ENCODE data around the gene CD80.

The CD80 gene

DNA sequence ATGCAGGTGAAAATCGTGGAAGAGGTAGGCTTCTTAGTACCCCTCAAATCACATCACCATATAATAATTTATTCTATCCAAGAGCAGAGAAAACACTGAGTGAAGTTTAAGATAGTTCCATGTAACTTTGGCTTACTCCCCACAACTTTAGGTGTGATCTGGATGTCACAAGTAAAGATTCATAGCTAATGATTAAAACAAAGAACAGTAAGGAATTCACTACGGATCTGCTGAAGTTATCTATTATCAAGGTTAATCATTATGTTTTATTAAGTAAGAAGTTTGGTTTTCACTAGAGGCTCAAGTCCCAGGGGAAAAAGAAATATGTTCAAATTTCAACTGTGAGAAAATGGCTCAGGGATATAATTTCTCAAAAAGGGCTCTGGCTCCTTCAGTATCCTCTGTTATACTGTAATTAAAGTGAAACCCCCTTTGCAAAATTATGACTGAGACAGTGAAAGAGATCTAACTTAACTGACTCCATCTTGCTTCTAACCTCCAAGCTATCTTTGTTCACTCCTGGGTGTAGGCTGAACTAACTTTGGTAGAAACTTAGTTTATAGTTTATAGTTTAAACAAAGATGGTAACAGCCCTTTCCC, 17.1 kb downstream of the CD80 start:
- no peak for DNase-seq

DNA sequence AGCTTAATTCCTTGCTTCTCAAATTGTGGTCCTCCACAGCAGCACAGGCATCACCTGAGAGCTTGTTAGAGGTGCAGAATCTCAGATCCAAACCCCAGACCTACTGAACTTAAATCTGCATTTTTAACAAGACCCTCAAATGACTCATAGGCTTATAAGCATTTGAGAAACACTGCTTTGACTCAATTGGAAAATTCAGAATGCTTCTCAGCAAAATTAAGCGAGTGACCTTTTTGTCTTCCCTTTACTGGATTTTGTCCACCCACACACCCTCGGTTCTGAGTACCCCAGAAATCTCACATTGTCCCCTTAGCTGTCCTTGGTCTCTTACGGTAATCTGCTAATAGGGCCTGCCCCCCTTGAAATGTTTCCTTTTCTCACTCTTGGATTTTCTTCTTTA, 17.9 kb downstream of the CD80 start:
- DNase-seq, result no peak

DNA sequence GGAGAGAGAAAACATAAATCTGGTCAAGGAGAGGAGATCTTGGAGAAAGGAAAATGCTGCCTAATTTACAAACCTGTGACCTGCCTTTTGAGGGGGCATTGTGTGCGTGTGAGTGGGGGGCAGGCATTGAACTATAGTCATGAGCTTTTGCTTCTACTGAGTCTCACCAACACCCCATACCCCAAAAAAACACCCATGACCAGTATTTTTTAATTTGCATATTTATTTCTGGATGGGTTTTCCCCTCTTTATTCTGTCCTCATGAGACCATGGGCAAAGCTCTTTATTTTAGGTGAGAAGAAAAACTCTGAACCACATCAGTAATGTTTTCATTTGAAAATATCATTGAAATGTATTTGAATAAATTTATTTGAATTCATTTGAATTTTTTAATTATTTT, 20.6 kb downstream of the CD80 start:
- no peak for DNase-seq

DNA sequence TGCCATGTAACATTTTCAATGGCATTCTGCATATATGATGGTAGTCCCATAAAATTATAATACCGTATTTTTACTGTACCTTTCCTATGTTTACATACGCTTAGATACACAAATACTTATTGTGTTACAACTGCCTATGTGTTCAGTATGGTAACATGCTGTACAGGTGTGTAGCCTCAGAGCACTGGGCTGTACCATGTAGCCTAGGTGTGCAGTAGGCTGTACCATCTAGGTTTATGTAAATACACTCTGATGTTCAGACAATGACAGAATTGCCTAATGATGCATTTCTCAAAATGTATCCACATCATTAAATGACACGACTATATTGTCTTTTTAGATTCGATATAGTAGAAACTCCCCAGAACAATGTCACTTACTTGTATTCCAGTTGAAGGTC, 22.7 kb downstream of the CD80 start:
- DNase-seq, result no peak

DNA sequence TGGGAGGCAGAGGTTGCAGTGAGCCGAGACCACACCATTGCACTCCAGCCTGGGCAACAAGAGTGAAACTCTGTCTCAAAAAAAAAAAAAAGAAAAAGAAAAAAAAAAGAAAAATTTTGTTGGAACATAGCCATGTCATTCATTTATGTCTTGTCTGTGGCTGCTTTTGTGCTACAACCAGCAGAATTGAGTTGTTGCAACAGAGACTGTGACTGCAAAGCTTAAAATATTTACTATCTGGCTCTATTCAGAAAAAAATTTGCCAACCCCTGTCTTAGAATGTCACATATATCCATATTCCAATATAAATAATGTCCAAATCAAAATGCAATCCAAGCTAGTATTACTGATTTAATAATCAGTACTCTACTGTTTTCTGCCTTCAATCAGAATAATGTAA, 25.1 kb downstream of the CD80 start:
- no peak for DNase-seq

DNA sequence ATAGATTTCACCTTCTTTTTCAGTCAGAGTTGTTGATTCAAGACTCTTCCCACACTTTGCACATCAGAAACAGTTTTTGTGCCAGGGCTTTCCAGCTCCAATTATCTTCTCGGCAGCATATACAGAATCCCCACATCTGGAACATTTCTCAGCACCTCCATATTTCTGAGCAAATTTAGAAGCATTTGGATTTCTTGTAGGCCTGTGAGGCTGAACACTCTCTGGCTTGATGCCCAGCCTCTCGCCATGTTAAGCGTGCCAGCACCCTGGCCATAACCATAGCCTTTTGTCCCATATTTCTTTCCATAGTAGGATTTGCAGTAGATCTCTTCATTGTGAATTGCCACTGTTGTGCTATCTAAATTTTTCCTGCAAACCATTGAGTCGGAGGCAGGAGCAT, 28.3 kb downstream of the CD80 start:
- no peak for DNase-seq

DNA sequence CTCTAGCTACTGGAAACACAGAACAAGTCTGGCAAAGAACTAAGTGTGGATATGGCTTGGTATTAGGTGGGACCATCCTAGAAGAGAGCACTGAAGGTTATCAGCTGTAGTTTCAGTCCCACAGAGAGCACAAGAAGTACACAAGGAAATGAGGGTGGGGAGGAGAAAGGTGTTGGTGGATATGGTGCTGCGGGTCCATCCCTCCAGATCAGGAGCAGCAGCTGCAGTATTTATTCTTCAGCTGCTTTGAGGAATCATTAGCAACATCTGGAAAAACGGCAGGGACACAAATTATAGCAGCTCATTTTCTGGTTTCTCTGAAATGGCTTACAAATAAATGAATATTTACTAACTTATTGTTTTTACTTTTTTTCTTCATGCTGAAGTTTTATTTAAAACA, 29.0 kb downstream of the CD80 start:
- no peak for DNase-seq

DNA sequence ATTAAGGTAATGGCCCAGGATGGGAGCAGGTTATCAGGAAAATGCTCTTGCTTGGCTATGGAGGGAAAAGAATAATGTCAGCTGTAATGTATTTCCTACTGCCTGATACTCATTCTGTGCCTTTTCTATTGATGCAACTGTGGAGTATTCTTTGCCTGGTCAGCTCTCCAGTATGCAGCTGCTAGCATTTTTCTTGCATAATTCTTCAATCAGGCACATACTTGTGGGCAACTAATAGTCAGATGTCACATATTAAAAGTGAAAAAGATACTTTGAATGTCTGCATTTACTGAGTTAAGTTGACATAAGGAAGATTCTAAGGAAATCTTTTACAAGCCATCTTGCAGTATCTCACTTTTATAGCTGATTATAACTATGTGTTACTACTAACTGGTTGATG, 29.5 kb downstream of the CD80 start:
- DNase-seq, result no peak

DNA sequence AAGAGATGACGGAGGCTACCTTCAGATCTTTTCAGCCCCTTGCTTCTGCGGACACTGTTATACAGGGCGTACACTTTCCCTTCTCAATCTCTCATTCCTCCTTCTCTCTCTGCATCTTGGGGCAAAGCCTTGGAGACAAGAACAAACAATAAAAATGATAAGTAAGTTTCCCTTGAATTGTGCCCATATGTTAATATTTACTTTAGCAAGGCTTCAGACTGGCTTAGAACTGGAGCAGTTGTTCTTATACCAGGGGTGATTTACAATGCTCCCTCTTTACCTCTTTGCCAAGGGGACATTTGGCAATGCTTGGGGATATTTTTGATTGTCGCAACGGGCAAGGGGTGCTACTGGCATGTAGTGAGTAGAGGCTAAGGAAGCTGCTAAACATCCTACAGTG, 31.7 kb downstream of the CD80 start:
- DNase-seq, result no peak

GRCh38 chr3:119524931-119525662, 34.3 kb downstream of the CD80 start:
- DNase-seq, result no peak

GRCh38 chr3:119518026-119518425, 41.4 kb downstream of the CD80 start:
- no peak for DNase-seq

DNA sequence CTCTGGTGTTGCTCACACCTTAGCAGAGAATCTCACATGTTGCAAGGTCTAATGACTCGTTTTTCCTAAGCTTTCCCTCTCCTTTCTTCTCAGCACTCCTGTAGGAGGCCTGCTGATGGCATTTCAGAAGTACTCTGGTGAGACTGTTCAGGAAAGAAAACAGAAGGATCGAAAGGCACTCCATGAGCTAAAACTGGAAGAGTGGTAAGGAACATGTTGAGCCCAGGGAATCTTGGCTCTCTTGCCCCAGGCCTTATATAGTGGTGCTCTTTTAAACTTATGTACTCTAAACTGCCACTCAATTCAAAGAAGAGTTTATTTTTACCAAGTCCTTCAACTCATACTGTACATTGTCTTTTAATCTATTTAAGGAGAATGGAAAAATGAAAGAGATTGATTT, 42.3 kb downstream of the CD80 start:
- DNase-seq, result no peak

GRCh38 chr3:119514637-119515036, 44.8 kb downstream of the CD80 start:
- no peak for DNase-seq

GRCh38 chr3:119510690-119511089, 48.7 kb downstream of the CD80 start:
- no peak for DNase-seq

- no peak for DNase-seq
Observed at GRCh38 chr3:119508172-119508845, 51.1 kb downstream of the CD80 start.

DNA sequence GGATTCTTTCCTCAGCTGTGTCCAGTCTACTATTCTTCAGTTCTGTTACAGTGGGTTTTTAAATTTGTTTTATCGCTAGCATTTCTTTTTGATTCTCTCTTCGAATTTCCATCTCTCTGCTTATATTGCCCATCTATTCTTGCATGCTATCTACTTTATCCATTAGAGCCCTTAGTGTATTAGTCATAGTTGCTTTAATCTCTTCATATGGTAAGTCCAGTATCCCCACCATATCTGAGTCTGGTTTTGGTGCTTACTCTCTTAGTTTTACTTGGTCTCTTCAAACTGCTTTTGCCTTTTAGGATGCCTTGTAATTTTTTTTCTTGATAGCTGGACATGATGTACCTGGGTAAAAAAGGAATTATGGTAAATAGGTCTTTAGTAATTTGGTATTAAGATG, 52.0 kb downstream of the CD80 start:
- no peak for DNase-seq

DNA sequence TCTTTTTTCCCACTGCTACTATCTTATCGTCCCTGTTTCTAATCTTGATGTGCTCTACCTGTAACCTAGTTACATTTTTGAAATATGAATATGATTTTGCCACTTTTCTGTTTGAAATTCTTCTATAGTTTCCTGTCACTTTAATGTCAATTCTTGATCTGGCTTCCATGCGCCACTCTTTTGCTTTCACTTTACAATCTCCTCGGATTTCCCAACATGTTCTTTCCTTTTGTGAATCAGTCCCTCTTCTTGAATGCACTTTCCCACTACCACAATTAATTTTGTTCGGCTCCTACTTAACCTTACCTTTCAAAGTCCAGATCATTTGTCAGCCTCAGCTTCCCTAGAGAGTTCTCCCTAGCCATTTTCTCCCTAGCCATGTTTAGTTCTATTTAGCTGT, 52.8 kb downstream of the CD80 start:
- DNase-seq, result no peak

DNA sequence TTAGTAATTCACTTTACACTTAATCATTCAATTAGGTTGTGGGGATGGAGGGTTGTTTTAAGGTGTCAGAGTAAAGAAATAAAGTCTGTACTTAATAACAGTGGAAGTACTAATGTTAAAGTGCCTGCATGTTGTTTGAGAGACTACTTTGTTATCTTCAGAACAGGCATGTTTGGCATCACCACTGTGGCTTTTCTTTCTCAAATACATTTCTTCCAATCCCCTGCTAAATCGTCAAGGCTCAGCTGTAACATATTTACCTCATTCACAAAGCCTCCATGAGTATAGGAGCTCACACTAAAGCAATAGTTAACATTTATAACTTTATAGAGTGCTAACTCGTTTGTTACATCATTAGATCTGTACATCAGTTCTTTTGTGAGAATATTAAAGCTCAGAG, 58.5 kb downstream of the CD80 start:
- no peak for DNase-seq

DNA sequence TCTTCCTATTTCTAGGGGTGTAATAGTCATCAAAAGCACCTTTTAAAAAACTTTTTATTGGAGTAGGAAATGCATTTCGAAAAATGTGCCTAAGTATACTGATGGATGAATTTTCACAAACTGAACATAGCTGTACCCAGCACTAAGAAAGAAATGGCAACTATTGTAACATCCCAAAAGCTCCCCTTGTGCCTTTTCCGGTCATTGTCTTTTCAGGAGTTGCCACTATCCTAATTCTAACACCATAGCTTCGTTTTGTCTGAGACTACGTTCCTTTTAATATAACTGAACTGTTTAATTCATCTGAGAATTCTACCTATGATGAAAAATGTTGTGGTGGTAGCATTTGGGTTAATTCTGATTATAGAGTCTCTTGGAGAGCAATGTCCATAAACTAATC, 59.1 kb downstream of the CD80 start:
- DNase-seq, result no peak

DNA sequence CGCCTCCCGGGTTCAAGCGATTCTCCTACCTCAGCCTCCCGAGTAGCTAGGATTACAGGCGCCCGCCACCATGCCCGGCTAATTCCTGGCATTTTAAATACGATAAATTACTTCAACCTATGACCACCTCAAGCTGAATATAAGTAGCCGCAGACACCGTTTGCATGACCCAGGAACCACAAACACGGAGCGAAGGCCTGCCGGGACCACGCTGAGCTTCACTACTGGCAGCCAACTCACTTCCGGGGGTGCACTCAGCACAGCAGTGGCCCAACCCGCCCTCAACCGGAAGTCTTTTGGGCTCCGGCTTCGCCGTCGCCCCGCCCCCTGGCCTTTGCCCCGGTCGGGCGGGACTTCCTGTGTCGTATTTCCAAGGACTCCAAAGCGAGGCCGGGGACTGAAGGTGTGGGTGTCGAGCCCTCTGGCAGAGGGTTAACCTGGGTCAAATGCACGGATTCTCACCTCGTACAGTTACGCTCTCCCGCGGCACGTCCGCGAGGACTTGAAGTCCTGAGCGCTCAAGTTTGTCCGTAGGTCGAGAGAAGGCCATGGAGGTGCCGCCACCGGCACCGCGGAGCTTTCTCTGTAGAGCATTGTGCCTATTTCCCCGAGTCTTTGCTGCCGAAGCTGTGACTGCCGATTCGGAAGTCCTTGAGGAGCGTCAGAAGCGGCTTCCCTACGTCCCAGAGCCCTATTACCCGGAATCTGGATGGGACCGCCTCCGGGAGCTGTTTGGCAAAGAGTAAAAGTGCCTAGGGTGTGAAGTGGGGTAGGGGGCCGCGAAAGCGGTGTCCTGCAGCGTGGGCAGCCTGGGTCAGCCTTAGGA, 61.0 kb downstream of the CD80 start, which contains the start of gene TIMMDC1:
TSS of gene TIMMDC1 (plus strand) at position 362 of the 826 bp plus-strand sequence. CDS start at position 549, 187 bp downstream.
- DNase-seq, result peak; percentile 100

DNA sequence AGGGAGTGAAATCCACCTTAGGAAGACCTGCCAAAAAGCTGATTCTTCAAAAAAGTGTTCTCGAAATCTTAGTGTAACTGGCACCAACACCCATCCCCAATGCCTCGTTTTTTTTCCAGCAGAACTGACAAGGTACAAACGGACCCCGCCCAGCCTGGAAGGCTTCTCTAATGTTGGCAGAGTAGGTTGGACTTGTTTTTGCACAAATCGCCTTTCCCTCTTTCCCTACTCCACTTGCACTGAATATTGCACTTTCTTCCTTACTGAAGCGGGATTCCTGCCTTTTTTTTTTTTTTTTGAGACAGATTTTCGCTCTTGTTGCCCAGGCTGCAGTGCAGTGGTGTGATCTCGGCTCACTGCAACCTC, 61.6 kb downstream of the CD80 start:
- DNase-seq, result no peak

DNA sequence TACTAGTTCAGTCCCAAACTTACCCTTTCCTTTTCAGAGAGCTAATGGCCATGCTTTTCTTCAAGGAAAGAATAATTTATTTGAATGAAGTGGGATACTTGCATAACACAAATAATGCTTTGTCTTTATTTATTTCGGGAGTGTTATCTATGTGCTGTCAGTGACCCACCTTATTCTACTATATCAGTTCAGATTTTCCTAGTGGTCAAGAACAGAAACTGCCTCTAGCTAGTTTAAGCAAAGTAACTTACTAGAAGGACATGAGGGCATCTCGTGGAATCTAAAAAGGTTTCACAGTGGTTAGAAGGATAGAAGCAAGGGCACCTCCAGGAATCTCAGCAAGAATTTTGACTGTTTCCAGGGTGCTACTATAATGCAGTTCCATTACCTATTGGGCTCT, 64.8 kb downstream of the CD80 start:
- no peak for DNase-seq

DNA sequence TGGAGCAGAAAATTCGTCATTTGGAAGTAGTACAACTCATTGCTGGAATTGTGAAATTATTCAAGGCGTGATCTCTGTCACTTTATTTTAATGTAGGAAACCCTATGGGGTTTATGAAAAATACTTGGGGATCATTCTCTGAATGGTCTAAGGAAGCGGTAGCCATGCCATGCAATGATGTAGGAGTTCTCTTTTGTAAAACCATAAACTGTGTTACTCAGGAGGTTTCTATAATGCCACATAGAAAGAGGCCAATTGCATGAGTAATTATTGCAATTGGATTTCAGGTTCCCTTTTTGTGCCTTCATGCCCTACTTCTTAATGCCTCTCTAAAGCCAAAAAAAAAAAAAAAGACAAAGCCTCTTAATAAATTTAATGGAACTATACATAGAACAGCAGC, 66.6 kb downstream of the CD80 start:
- DNase-seq, result no peak

GRCh38 chr3:119492128-119492527, 67.3 kb downstream of the CD80 start:
- no peak for DNase-seq

Data from activated effector memory CD4-positive, alpha-beta T cell treated with anti-CD3 and anti-CD28 coated beads, Interleukin-2, amount 50 U/mL, for 16 hours (primary cell).